ENCODE measurements around the gene TFB1M. TPM values are rescaled to one million over a fixed set of nuclear protein-coding genes. Genes with fewer than 3 reads are reported as not detected.

The TFB1M gene
- total and polyA plus RNA-seq, 2 donors (not counting 3 experiments of a cell fraction or from before 2014, with no cell fraction given): 12.9 to 35.5 TPM

GRCh38 chr6:155270561-155271091 is 43.7 kb downstream of the TFB1M start:
- intact Hi-C loops (cut with micrococcal nuclease) (no loop called here), dilution Hi-C loops (cut with MboI; ENCODE audit: extremely low pct_ligation_motif_present, low sequenced_read_pairs) (no loop called here)
- DNase-seq (ENCODE audit: low read depth, low spot score) (no peak), FAIRE-seq (no peak)
- Histone ChIP-seq H3K4me2 (ENCODE audit: insufficient read depth, low read length) (no peak overlapping the region), H2AFZ (ENCODE audit: low read depth, low read length) (no peak overlapping the region), H3K79me2 (ENCODE audit: control insufficient read depth, insufficient read depth, low read length) (peaks cover 18% of the 10 kb centered on the region), H3K27me3 (ENCODE audit: control insufficient read depth in 2 of 2, insufficient read depth in 2 of 2, low read length in 2 of 2) (no peaks in the 10 kb centered on the region), H4K20me1 (replicated peaks; ENCODE audit: control insufficient read depth, extremely low read depth, insufficient read depth, low read length) (no peaks in the 10 kb centered on the region), H3K4me1 (ENCODE audit: control insufficient read depth, extremely low read depth, insufficient read depth, low read length) (peaks cover 30% of the 10 kb centered on the region), H3K9me3 (replicated peaks; ENCODE audit: control insufficient read depth, insufficient read depth, low read length) (no peaks in the 10 kb centered on the region), H3K9me1 (replicated peaks; ENCODE audit: control insufficient read depth, extremely low read depth, insufficient read depth, low read length) (no peaks in the 10 kb centered on the region), H3K9ac (replicated peaks; ENCODE audit: extremely low read depth, insufficient read depth, low read length) (no peak overlapping the region), H3K4me3 (replicated peaks in 1 of 3; ENCODE audit: insufficient read depth in 1 of 3, low read depth in 1 of 3, low read length in 3 of 3) (no peak overlapping the region), H3K36me3 (ENCODE audit: control insufficient read depth in 2 of 2, extremely low read depth in 1 of 2, insufficient read depth in 2 of 2, low read length in 2 of 2) (peaks cover 0 to 4% of the 10 kb centered on the region in 2 experiments), H3K27ac (ENCODE audit: insufficient read depth, low read depth, low read length) (no peak overlapping the region)
- ChIA-PET POLR2A (interaction anchor here (0.6 kb wide), 1 partner anchor 343 kb away, joined by 5 read pairs; no protein-coding TSS in a partner anchor), CTCF (interaction anchor here (0.8 to 1.7 kb wide), 3 partner anchors 28 to 343 kb away, joined by 3 to 4 read pairs (median 3); no protein-coding TSS in a partner anchor)
- no peak for TF ChIP-seq MYC (IDR thresholded peaks at IDR 0.05; ENCODE audit: low read depth, low read length)
- no peak for TF ChIP-seq GATA2 (IDR thresholded peaks at IDR 0.05; ENCODE audit: insufficient read depth, insufficient read length, low read depth, low read length)
- TF ChIP-seq FOS (IDR thresholded peaks at IDR 0.05; ENCODE audit: borderline replicate concordance, insufficient read depth, low read length): no peak
- TF ChIP-seq EZH2 (IDR thresholded peaks at IDR 0.05; ENCODE audit: borderline replicate concordance, low read depth, low read length, severe bottlenecking): no peak
- no peak for TF ChIP-seq CTCF (IDR thresholded peaks at IDR 0.05; ENCODE audit: extremely low read depth in 1 of 2, insufficient read depth in 1 of 2, low read depth in 1 of 2, low read length in 2 of 2)
- TF ChIP-seq MAX (IDR thresholded peaks at IDR 0.05; ENCODE audit: insufficient read depth, insufficient read length): no peak
- TF ChIP-seq JUN (IDR thresholded peaks at IDR 0.05; ENCODE audit: borderline replicate concordance, insufficient read depth, insufficient read length, low read depth): no peak
- no peak for TF ChIP-seq POLR2A (IDR thresholded peaks at IDR 0.05; ENCODE audit: low read depth, low read length)
- BruUV-seq (replicated peaks): no TSS peak

Data from endothelial cell of umbilical vein (primary cell).